SK-N-SH (cell line): ENCODE data around the gene DVL2. TPM values are rescaled to one million over a fixed set of nuclear protein-coding genes. Genes with fewer than 3 reads are reported as not detected.
A peak's percentile ranks its signal among the peaks of the same experiment; 100 is the strongest.

ENCODE experiments used
- CTCF ChIA-PET: fragments of 300-600, 350-600 bp; formaldehyde crosslinking; extraction: SDS; loops from one replicate; lab custom pipeline; 2021; lab: Yijun Ruan, JAX
- POLR2A ChIA-PET: fragments of 350-600 bp; sonication (Branson Sonifier 250); formaldehyde crosslinking; extraction: SDS; loops from one replicate; lab custom pipeline; 2020; ENCODE audit warnings: antibody characterized with exemption, inconsistent platforms; lab: Yijun Ruan, JAX
- DNase-seq: peaks from one replicate; pipeline ENCODE4 v3.0.0; 2012
- H2AFZ ChIP-seq: fragments of 200-600 bp; sonication (generic); 2 replicates; pipeline ENCODE4 v1.8.1; 2016; ENCODE audit warnings: antibody characterized with exemption, mild to moderate bottlenecking, low read depth
- H3F3A ChIP-seq: fragments of 200-600 bp; sonication (generic); replicated peaks from 2 replicates; pipeline ENCODE3; 2016; ENCODE audit warnings: antibody characterized with exemption, mild to moderate bottlenecking; ENCODE audit not compliant: insufficient read depth
- H3K27ac ChIP-seq, 2 experiments: fragments of 200-500 bp in 1 of 2; fragments of 200-600 bp in 1 of 2; sonication (Bioruptor generic) in 1 of 2; sonication (generic), shearing (Covaris generic) in 1 of 2; 2 replicates each; pipeline versions ENCODE4 v1.5.1 to v1.6.1; 2014 to 2016; ENCODE audit warnings: low read depth in 2 of 2, inconsistent platforms in 1 of 2, low read length in 1 of 2, mild to moderate bottlenecking in 1 of 2, mixed read lengths in 1 of 2
- H3K27me3 ChIP-seq: fragments of 200-600 bp; sonication (generic), shearing (Covaris generic); 2 replicates; pipeline ENCODE4 v1.6.1; 2016; ENCODE audit warnings: mixed run types; ENCODE audit not compliant: insufficient read depth
- H3K36me3 ChIP-seq, 2 experiments: fragments of 200-500 bp in 1 of 2; fragments of 200-600 bp in 1 of 2; sonication (Bioruptor generic) in 1 of 2; sonication (generic) in 1 of 2; replicated peaks in 1 of 2; 2 replicates each; pipeline versions ENCODE3 to v1.5.1; 2014 to 2016; ENCODE audit warnings: low read length in 1 of 2, mild to moderate bottlenecking in 1 of 2; ENCODE audit not compliant: insufficient read depth in 2 of 2, control insufficient read depth in 1 of 2
- H3K4me1 ChIP-seq, 2 experiments: fragments of 200-500 bp in 1 of 2; fragments of 200-600 bp in 1 of 2; sonication (Bioruptor generic) in 1 of 2; sonication (generic), shearing (Covaris generic) in 1 of 2; 2 replicates each; pipeline versions ENCODE4 v1.5.1 to v1.6.1; 2014 to 2016; ENCODE audit warnings: low read depth in 1 of 2, low read length in 1 of 2, mixed run types in 1 of 2; ENCODE audit not compliant: insufficient read depth in 2 of 2, control insufficient read depth in 1 of 2
- H3K4me2 ChIP-seq: fragments of 200-600 bp; sonication (generic), shearing (Covaris generic); 2 replicates; pipeline ENCODE4 v1.6.1; 2017; ENCODE audit warnings: mixed run types
- H3K4me3 ChIP-seq, 2 experiments: fragments of 200-500 bp in 1 of 2; fragments of 200-600 bp in 1 of 2; sonication (Bioruptor generic) in 1 of 2; sonication (generic), shearing (Covaris generic) in 1 of 2; 2 replicates each; pipeline versions ENCODE4 v1.5.1 to v1.8.1; 2014 to 2016; ENCODE audit warnings: low read depth in 2 of 2, inconsistent platforms in 1 of 2, low read length in 1 of 2, mild to moderate bottlenecking in 1 of 2, mixed read lengths in 1 of 2, moderate library complexity in 1 of 2
- H3K79me2 ChIP-seq: fragments of 200-600 bp; sonication (generic); 2 replicates; pipeline ENCODE4 v1.8.1; 2017; ENCODE audit warnings: mild to moderate bottlenecking; ENCODE audit not compliant: insufficient read depth
- H3K9ac ChIP-seq: fragments of 200-600 bp; sonication (generic); 2 replicates; pipeline ENCODE4 v1.6.1; 2017; ENCODE audit warnings: mixed run types
- H3K9me2 ChIP-seq: fragments of 200-600 bp; sonication (generic); 2 replicates; pipeline ENCODE4 v1.6.1; 2017; ENCODE audit warnings: mixed run types
- H3K9me3 ChIP-seq: fragments of 200-600 bp; sonication (generic); 2 replicates; pipeline ENCODE4 v1.6.1; 2017; ENCODE audit warnings: mixed run types, mild to moderate bottlenecking, moderate library complexity
- H4K20me1 ChIP-seq: fragments of 200-600 bp; sonication (generic); 2 replicates; pipeline ENCODE4 v1.6.1; 2017; ENCODE audit warnings: mild to moderate bottlenecking, mixed run types; ENCODE audit not compliant: insufficient read depth
- ELF1 ChIP-seq: IDR thresholded peaks from 2 replicates; pipeline ENCODE4 v1.4.0; 2012
- EZH2phosphoT487 ChIP-seq: fragments of 200-600 bp; sonication (generic); IDR thresholded peaks from 2 replicates; pipeline ENCODE4 v1.6.1; 2017; ENCODE audit warnings: low read depth, mixed run types, mild to moderate bottlenecking, antibody characterized with exemption, moderate library complexity, borderline replicate concordance
- FOXM1 ChIP-seq: IDR thresholded peaks from 2 replicates; pipeline ENCODE4 v1.4.0; 2012; ENCODE audit warnings: low read depth, mild to moderate bottlenecking
- GABPA ChIP-seq: IDR thresholded peaks from 2 replicates; pipeline ENCODE4 v1.4.0; 2012; ENCODE audit warnings: low read depth, mild to moderate bottlenecking
- GATA2 ChIP-seq: sonication (generic); formaldehyde crosslinking; IDR thresholded peaks from 2 replicates; pipeline ENCODE4 v1.5.0; 2020; ENCODE audit warnings: mild to moderate bottlenecking, missing genetic modification reagents
- MXI1 ChIP-seq: IDR thresholded peaks from 2 replicates; pipeline ENCODE4 v1.6.1; 2012; ENCODE audit warnings: mild to moderate bottlenecking, low read depth, low read length, improper control_type of control experiment
- RFX5 ChIP-seq: IDR thresholded peaks from 2 replicates; pipeline ENCODE4 v1.6.1; 2012; ENCODE audit warnings: mild to moderate bottlenecking, improper control_type of control experiment, low read length
- SIN3A ChIP-seq: IDR thresholded peaks from 2 replicates; pipeline ENCODE4 v1.6.1; 2012; ENCODE audit warnings: low read depth, mild to moderate bottlenecking, low read length, moderate library complexity, borderline replicate concordance
- TAF1 ChIP-seq: IDR thresholded peaks from 2 replicates; pipeline ENCODE4 v1.6.1; 2012; ENCODE audit warnings: low read depth, mild to moderate bottlenecking, low read length, moderate library complexity, borderline replicate concordance
- YY1 ChIP-seq: IDR thresholded peaks from 2 replicates; pipeline ENCODE4 v1.4.0; 2012; ENCODE audit warnings: low read depth, mild to moderate bottlenecking
- WGBS: methylation state at CpG from one replicate; pipeline ENCODE4 v1.1.6; 2017; ENCODE audit warnings: low lambda C conversion rate; 5-methylcytosine and 5-hydroxymethylcytosine counted together
- polyA plus RNA-seq, 3 experiments: library from polyadenylated mRNA; depleted of rRNA; stranded (reverse); fragments of >200 nt; gene quantifications; 2 replicates each; pipeline ENCODE4 v1.2.3, GENCODE V29; 2012
- TF ChIP-seq, protein P1 (sequence below): IDR thresholded peaks from 2 replicates; pipeline ENCODE4 v1.4.0; 2012; ENCODE audit warnings: low read depth
- TF ChIP-seq, protein P2 (sequence below): IDR thresholded peaks from 2 replicates; pipeline ENCODE4 v1.6.1; 2012; ENCODE audit warnings: mild to moderate bottlenecking, low read depth, low read length, moderate library complexity
- TF ChIP-seq, protein P3 (sequence below): IDR thresholded peaks from 2 replicates; pipeline ENCODE4; 2012
- TF ChIP-seq, protein P4 (sequence below): IDR thresholded peaks from 2 replicates; pipeline ENCODE4 v1.4.0; 2012; ENCODE audit warnings: low read depth, borderline replicate concordance

Gene DVL2
- polyA plus RNA-seq, 1 of the 3 experiments (the other 2 are of a cell fraction) = 8.3 TPM

DNA sequence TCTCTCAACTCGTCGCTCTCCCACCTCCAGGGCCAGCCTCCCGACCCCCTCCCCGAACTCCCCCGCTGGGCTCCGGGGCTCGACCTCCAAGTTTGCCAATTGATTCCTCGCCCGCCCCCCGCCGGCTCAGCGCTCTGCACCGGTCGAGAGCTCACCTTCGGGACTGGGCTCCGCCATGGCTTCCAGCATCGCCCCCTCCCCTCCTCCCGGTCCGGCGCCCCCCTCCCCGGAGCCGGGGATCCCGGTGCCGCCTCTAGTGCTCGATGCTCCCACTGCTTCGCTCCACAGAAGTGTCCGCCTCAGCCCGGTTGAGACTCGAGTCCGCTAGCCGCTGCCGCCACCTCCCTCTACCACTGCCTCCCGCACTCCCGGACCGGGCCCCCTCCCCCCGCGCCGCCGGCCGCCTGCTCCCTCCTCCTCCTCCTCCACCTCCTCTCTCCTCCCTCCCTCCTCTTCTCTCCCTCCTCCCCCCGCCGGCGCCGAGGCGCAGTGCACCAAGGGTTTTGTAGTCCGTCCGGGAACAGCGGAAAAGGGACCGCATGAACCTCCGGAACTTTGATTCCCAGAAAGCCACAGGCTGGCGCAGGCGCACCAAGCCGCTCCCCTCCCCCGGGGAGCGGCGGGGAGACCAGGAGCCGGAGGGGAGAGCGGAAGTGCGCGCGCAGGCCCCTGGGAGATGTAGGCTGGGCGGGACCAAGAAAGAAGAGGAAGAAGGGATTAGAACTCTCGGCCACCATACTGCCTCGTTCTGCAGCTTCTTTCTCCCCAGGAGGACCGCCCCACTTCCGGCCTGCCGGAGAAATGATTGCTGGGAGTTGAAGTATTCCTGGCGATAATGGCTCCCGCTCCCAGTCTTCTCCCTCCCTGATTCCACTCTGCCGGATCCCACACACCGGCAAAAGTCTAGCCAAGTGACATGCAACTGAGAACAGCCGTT lies 5.0 kb upstream of the DVL2 start, which contains the start of gene PHF23 (continued):
- TF ChIP-seq GATA2 (no peak), RFX5 (no peak), ELF1 (peak; percentile 94), EZH2phosphoT487 (no peak), GABPA (peak; percentile 91), SIN3A (no peak; the same call in 1 of the 2 replicates), YY1 (peak; percentile 85)
- TF ChIP-seq, protein P1, sequence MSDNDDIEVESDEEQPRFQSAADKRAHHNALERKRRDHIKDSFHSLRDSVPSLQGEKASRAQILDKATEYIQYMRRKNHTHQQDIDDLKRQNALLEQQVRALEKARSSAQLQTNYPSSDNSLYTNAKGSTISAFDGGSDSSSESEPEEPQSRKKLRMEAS = peak; percentile 67
- TF ChIP-seq, protein P2, sequence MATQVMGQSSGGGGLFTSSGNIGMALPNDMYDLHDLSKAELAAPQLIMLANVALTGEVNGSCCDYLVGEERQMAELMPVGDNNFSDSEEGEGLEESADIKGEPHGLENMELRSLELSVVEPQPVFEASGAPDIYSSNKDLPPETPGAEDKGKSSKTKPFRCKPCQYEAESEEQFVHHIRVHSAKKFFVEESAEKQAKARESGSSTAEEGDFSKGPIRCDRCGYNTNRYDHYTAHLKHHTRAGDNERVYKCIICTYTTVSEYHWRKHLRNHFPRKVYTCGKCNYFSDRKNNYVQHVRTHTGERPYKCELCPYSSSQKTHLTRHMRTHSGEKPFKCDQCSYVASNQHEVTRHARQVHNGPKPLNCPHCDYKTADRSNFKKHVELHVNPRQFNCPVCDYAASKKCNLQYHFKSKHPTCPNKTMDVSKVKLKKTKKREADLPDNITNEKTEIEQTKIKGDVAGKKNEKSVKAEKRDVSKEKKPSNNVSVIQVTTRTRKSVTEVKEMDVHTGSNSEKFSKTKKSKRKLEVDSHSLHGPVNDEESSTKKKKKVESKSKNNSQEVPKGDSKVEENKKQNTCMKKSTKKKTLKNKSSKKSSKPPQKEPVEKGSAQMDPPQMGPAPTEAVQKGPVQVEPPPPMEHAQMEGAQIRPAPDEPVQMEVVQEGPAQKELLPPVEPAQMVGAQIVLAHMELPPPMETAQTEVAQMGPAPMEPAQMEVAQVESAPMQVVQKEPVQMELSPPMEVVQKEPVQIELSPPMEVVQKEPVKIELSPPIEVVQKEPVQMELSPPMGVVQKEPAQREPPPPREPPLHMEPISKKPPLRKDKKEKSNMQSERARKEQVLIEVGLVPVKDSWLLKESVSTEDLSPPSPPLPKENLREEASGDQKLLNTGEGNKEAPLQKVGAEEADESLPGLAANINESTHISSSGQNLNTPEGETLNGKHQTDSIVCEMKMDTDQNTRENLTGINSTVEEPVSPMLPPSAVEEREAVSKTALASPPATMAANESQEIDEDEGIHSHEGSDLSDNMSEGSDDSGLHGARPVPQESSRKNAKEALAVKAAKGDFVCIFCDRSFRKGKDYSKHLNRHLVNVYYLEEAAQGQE = no peak
- TF ChIP-seq, protein P3, sequence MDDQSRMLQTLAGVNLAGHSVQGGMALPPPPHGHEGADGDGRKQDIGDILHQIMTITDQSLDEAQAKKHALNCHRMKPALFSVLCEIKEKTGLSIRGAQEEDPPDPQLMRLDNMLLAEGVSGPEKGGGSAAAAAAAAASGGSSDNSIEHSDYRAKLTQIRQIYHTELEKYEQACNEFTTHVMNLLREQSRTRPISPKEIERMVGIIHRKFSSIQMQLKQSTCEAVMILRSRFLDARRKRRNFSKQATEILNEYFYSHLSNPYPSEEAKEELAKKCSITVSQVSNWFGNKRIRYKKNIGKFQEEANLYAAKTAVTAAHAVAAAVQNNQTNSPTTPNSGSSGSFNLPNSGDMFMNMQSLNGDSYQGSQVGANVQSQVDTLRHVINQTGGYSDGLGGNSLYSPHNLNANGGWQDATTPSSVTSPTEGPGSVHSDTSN = peak; percentile 10; the same call in 1 of the 2 replicates

DNA sequence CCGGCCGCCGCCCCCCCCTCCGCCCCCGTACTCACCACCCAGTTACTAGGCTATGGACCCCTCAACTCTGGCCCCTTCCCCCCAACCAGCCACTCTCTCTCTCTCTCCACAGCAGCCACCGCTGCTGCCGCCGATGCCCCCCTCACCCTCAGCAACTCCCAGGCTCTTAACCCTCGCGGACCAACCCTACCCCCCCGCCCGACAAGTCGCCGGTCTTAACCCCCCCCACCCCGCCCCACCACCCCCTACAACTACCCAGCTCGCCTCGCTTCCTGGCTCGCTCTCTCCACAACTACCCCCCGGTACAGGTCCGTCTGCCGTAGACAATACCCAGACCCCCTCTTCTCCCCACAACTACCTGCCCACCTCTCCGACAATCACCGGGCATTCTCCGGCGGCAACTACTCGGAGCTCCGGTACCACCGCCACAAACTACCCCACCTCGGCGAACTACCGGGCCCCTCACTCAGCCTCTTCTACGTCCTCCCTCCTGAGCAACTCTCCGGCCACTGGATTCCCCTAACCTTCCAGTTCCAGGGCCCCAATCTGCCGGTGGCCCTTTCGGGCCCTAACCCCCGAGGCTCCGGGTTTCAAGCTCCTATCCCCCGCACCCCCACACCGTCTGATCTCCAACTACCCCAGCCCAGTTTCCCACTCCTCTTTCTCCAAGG lies 4.2 kb upstream of the DVL2 start:
- CTCF ChIA-PET = interaction anchor here (1.0 to 5.6 kb wide), 3 partner anchors 18 to 58 kb away, joined by 3 to 35 read pairs (median 26); partner anchors contain the start of genes ACADVL, DLG4 and SLC2A4
- 1% methylated on average over 39 of the region's 39 CpGs for WGBS
- DNase-seq = no peak
- TF ChIP-seq ELF1 (no peak), YY1 (no peak), TAF1 (0 out of 2 replicates have a peak, but pooled peaks have one; percentile 16), FOXM1 (no peak), MXI1 (no peak)
- TF ChIP-seq, protein P4, sequence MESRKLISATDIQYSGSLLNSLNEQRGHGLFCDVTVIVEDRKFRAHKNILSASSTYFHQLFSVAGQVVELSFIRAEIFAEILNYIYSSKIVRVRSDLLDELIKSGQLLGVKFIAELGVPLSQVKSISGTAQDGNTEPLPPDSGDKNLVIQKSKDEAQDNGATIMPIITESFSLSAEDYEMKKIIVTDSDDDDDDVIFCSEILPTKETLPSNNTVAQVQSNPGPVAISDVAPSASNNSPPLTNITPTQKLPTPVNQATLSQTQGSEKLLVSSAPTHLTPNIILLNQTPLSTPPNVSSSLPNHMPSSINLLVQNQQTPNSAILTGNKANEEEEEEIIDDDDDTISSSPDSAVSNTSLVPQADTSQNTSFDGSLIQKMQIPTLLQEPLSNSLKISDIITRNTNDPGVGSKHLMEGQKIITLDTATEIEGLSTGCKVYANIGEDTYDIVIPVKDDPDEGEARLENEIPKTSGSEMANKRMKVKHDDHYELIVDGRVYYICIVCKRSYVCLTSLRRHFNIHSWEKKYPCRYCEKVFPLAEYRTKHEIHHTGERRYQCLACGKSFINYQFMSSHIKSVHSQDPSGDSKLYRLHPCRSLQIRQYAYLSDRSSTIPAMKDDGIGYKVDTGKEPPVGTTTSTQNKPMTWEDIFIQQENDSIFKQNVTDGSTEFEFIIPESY = no peak
- TF ChIP-seq, all 33 proteins: peak for 1
- POLR2A ChIA-PET = interaction anchor here (0.7 to 1.7 kb wide), 3 partner anchors 18 to 54 kb away, joined by 3 to 6 read pairs (median 6); no protein-coding TSS in a partner anchor
- peaks cover 7% of the 10 kb centered on the region; the same call in 1 of the 2 replicates for H4K20me1 ChIP-seq
- peak overlapping the region; percentile 96 for H3K9ac ChIP-seq
- peak overlapping the region; percentile 75 to 97 for H3K27ac ChIP-seq
- H3K79me2 ChIP-seq = peaks cover 81% of the 10 kb centered on the region
- no peaks in the 10 kb centered on the region for H3K9me2 ChIP-seq
- H3K9me3 ChIP-seq = no peaks in the 10 kb centered on the region
- peaks cover 30 to 43% of the 10 kb centered on the region in 2 experiments for H3K36me3 ChIP-seq
- H3K27me3 ChIP-seq = no peaks in the 10 kb centered on the region
- H3K4me1 ChIP-seq = peaks cover 36 to 41% of the 10 kb centered on the region in 2 experiments
- peaks cover 54% of the 10 kb centered on the region for H3F3A ChIP-seq
- H3K4me3 ChIP-seq = peak overlapping the region; percentile 88 to 99
- peak overlapping the region; percentile 83 for H3K4me2 ChIP-seq
- H2AFZ ChIP-seq = no peak overlapping the region
